ENCODE data around the gene SNAI3.

- TF ChIP-seq TAF1 (IDR thresholded peaks at IDR 0.05; ENCODE audit: borderline replicate concordance, insufficient read depth, low read length) (no peak), POLR2AphosphoS5 (IDR thresholded peaks at IDR 0.05; ENCODE audit: low read depth, low read length) (no peak)
These were observed 5.7 kb downstream of the SNAI3 start for GRCh38 chr16:88680554-88681083.

Data from PFSK-1 (cell line).